Uterus (tissue), 2 donors: ENCODE data around the gene PFDN2.

Source experiments
- POLR2A ChIP-seq, 2 donors: fragments of 450-650 bp; IDR thresholded peaks; one replicate each; pipeline ENCODE4 v1.6.1; 2016; ENCODE audit warnings: antibody characterized with exemption in 2 of 2, mild to moderate bottlenecking in 1 of 2, moderate library complexity in 1 of 2
- TF ChIP-seq, protein P1 (sequence below), 4 experiments: fragments of 200-600 bp in 2 of 4; fragments of 450-650 bp in 2 of 4; sonication (generic) in 2 of 4; IDR thresholded peaks; one replicate each; pipeline ENCODE4 v1.5.1; 2016 to 2019; ENCODE audit warnings: antibody characterized with exemption in 4 of 4, mild to moderate bottlenecking in 2 of 4, moderate library complexity in 1 of 4

DNA sequence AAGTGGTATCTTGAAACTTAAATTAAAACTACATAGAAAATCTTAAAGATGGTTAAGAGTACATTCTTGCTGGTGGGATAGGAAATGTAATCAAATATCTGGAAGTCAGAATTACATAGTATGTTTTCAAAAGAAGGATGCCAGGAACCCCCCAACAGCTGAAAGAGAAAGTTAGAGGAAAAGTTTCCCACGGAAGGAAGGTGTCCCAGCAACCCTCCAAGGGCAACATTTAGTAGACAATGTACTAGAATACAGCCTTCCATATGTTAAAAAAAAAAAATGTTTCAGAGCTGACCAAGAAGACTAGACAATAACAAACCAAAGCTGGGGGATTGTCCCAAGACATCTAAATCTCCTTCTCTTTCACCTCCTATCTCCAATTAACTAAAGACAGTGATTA, 12.4 kb upstream of the PFDN2 start:
- TF ChIP-seq, protein P1, sequence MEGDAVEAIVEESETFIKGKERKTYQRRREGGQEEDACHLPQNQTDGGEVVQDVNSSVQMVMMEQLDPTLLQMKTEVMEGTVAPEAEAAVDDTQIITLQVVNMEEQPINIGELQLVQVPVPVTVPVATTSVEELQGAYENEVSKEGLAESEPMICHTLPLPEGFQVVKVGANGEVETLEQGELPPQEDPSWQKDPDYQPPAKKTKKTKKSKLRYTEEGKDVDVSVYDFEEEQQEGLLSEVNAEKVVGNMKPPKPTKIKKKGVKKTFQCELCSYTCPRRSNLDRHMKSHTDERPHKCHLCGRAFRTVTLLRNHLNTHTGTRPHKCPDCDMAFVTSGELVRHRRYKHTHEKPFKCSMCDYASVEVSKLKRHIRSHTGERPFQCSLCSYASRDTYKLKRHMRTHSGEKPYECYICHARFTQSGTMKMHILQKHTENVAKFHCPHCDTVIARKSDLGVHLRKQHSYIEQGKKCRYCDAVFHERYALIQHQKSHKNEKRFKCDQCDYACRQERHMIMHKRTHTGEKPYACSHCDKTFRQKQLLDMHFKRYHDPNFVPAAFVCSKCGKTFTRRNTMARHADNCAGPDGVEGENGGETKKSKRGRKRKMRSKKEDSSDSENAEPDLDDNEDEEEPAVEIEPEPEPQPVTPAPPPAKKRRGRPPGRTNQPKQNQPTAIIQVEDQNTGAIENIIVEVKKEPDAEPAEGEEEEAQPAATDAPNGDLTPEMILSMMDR (IDR thresholded peaks at IDR 0.05), result no peak
- TF ChIP-seq POLR2A (IDR thresholded peaks at IDR 0.05), result no peak
